WTC11 (cell line): ENCODE results near the gene WBP1L. TPM values are rescaled to one million over a fixed set of nuclear protein-coding genes. Genes with fewer than 3 reads are reported as not detected.
A peak's percentile ranks its signal among the peaks of the same experiment; 100 is the strongest.

Experiments
- ATAC-seq: fragments of 200-7000 bp; cut with Tn5 transposase; 2 replicates; pipeline ENCODE4 v1.10.0; 2021; ENCODE audit warnings: mild to moderate bottlenecking, moderate library complexity
- CTCF ChIA-PET: fragments of 300-600 bp; sonication (Branson Sonifier 250); formaldehyde crosslinking; loops from one replicate; lab custom pipeline; 2021; ENCODE audit warnings: antibody characterized with exemption; lab: Charles Lee
- POLR2A ChIA-PET: fragments of 350-600 bp; sonication (Branson Sonifier 250); formaldehyde crosslinking; loops from one replicate; lab custom pipeline; 2021; ENCODE audit warnings: antibody characterized with exemption; lab: Charles Lee
- DNase-seq: peaks from one replicate; pipeline ENCODE4 v3.0.0; 2021; ENCODE audit warnings: low spot score
- H3K27ac Mint-ChIP-seq: 2 replicates; pipeline ENCODE4 v1.8.0; 2021; ENCODE audit warnings: mixed read lengths
- H3K27me3 Mint-ChIP-seq: 2 replicates; pipeline ENCODE4 v1.8.0; 2021; ENCODE audit warnings: low read depth, mild to moderate bottlenecking, moderate library complexity, mixed read lengths
- H3K36me3 Mint-ChIP-seq: 2 replicates; pipeline ENCODE4 v1.8.0; 2021; ENCODE audit warnings: mixed read lengths
- H3K4me1 Mint-ChIP-seq: 2 replicates; pipeline ENCODE4 v1.8.0; 2022; ENCODE audit warnings: mixed read lengths
- H3K4me3 Mint-ChIP-seq: 2 replicates; pipeline ENCODE4 v1.8.0; 2021; ENCODE audit warnings: mild to moderate bottlenecking, moderate library complexity, mixed read lengths
- H3K9me3 Mint-ChIP-seq: 2 replicates; pipeline ENCODE4 v1.8.0; 2021; ENCODE audit warnings: mixed read lengths
- FOXK1 ChIP-seq: sonication (generic); formaldehyde crosslinking; IDR thresholded peaks from 2 replicates; pipeline ENCODE4 v1.8.0; 2022; ENCODE audit warnings: mild to moderate bottlenecking, moderate library complexity, missing genetic modification reagents
- GRHL2 ChIP-seq: fragments of 250-450 bp; sonication (Bioruptor Pico); IDR thresholded peaks from 2 replicates; pipeline ENCODE4 v1.8.0; 2022; ENCODE audit warnings: mild to moderate bottlenecking, moderate library complexity; ENCODE audit not compliant: insufficient replicate concordance, severe bottlenecking
- KAT7 ChIP-seq: sonication (generic); formaldehyde crosslinking; IDR thresholded peaks from 2 replicates; pipeline ENCODE4 v1.8.1; 2023; ENCODE audit warnings: missing genetic modification reagents, mild to moderate bottlenecking, borderline replicate concordance
- MAX ChIP-seq: sonication (generic); formaldehyde crosslinking; IDR thresholded peaks from 2 replicates; pipeline ENCODE4 v1.8.0; 2022; ENCODE audit warnings: mild to moderate bottlenecking, missing genetic modification reagents
- PRRX2 ChIP-seq: fragments of 250-450 bp; sonication (Bioruptor Pico); IDR thresholded peaks from 2 replicates; pipeline ENCODE4 v1.8.0; 2021; ENCODE audit warnings: mild to moderate bottlenecking
- SOX15 ChIP-seq: fragments of 250-450 bp; sonication (Bioruptor Pico); IDR thresholded peaks from 2 replicates; pipeline ENCODE4 v1.9.0; 2021; ENCODE audit warnings: mild to moderate bottlenecking
- TEAD1 ChIP-seq: sonication (generic); formaldehyde crosslinking; IDR thresholded peaks from 2 replicates; pipeline ENCODE4 v1.8.0; 2022; ENCODE audit warnings: mild to moderate bottlenecking, missing genetic modification reagents
- ZBTB21 ChIP-seq: sonication (generic); formaldehyde crosslinking; IDR thresholded peaks from 2 replicates; pipeline ENCODE4 v1.8.1; 2023; ENCODE audit warnings: mild to moderate bottlenecking, missing genetic modification reagents, borderline replicate concordance
- ZNF138 ChIP-seq: sonication (generic); formaldehyde crosslinking; conservative IDR thresholded peaks from 2 replicates; pipeline ENCODE4 v1.8.1; 2022; ENCODE audit warnings: mild to moderate bottlenecking, moderate library complexity, missing genetic modification reagents
- ZNF219 ChIP-seq: sonication (generic); formaldehyde crosslinking; IDR thresholded peaks from 2 replicates; pipeline ENCODE4 v1.8.0; 2023; ENCODE audit warnings: missing genetic modification reagents, mild to moderate bottlenecking, borderline replicate concordance
- ZNF232 ChIP-seq: sonication (generic); formaldehyde crosslinking; IDR thresholded peaks from 2 replicates; pipeline ENCODE4 v1.8.0; 2022; ENCODE audit warnings: mild to moderate bottlenecking, missing genetic modification reagents
- ZNF416 ChIP-seq: fragments of 250-450 bp; sonication (Bioruptor Pico); IDR thresholded peaks from 2 replicates; pipeline ENCODE4 v1.9.0; 2021; ENCODE audit warnings: mild to moderate bottlenecking, inconsistent platforms
- total RNA-seq: library from RNA; stranded (reverse); gene quantifications from 3 replicates; pipeline ENCODE4 v1.2.3, GENCODE V29; 2021
- TF ChIP-seq, protein P1 (sequence below): sonication (generic); formaldehyde crosslinking; IDR thresholded peaks from 2 replicates; pipeline ENCODE4 v1.8.1; 2023; ENCODE audit warnings: mild to moderate bottlenecking, missing genetic modification reagents, borderline replicate concordance
- TF ChIP-seq, protein P2 (sequence below): fragments of 250-450 bp; sonication (Bioruptor Pico); IDR thresholded peaks from 2 replicates; pipeline ENCODE4 v2.1.2; 2022; ENCODE audit warnings: mild to moderate bottlenecking, moderate library complexity
- TF ChIP-seq, protein P3 (sequence below): sonication (generic); formaldehyde crosslinking; IDR thresholded peaks from 2 replicates; pipeline ENCODE4 v1.8.0; 2022; ENCODE audit warnings: mild to moderate bottlenecking, missing genetic modification reagents
- TF ChIP-seq, protein P4 (sequence below): fragments of 250-450 bp; sonication (Bioruptor Pico); conservative IDR thresholded peaks from 2 replicates; pipeline ENCODE4 v1.9.0; 2021; ENCODE audit warnings: mild to moderate bottlenecking
- TF ChIP-seq, protein P5 (sequence below): fragments of 250-450 bp; sonication (Bioruptor Pico); IDR thresholded peaks from 2 replicates; pipeline ENCODE4 v1.9.0; 2021; ENCODE audit warnings: mild to moderate bottlenecking, borderline replicate concordance
- TF ChIP-seq, protein P6 (sequence below): sonication (generic); formaldehyde crosslinking; IDR thresholded peaks from 2 replicates; pipeline ENCODE4 v1.8.0; 2023; ENCODE audit warnings: missing genetic modification reagents

Gene WBP1L
- total RNA-seq, 1 experiment from 2014 or later: 26.8 TPM

- H3K27ac Mint-ChIP-seq: peak overlapping the region; percentile 47; the same call in 1 of the 2 replicates
- DNase-seq (no peak), ATAC-seq (no peak)
- H3K27me3 Mint-ChIP-seq: no peaks in the 10 kb centered on the region
- CTCF ChIA-PET: interaction anchor here (0.6 to 1.1 kb wide), 2 partner anchors 24 to 392 kb away, joined by 3 to 4 read pairs; no protein-coding TSS in a partner anchor
- no peak for TF ChIP-seq ZNF232
- no peak for TF ChIP-seq KAT7
- TF ChIP-seq TEAD1 (CRISPR knock-in tag): no peak
- TF ChIP-seq, protein P1, sequence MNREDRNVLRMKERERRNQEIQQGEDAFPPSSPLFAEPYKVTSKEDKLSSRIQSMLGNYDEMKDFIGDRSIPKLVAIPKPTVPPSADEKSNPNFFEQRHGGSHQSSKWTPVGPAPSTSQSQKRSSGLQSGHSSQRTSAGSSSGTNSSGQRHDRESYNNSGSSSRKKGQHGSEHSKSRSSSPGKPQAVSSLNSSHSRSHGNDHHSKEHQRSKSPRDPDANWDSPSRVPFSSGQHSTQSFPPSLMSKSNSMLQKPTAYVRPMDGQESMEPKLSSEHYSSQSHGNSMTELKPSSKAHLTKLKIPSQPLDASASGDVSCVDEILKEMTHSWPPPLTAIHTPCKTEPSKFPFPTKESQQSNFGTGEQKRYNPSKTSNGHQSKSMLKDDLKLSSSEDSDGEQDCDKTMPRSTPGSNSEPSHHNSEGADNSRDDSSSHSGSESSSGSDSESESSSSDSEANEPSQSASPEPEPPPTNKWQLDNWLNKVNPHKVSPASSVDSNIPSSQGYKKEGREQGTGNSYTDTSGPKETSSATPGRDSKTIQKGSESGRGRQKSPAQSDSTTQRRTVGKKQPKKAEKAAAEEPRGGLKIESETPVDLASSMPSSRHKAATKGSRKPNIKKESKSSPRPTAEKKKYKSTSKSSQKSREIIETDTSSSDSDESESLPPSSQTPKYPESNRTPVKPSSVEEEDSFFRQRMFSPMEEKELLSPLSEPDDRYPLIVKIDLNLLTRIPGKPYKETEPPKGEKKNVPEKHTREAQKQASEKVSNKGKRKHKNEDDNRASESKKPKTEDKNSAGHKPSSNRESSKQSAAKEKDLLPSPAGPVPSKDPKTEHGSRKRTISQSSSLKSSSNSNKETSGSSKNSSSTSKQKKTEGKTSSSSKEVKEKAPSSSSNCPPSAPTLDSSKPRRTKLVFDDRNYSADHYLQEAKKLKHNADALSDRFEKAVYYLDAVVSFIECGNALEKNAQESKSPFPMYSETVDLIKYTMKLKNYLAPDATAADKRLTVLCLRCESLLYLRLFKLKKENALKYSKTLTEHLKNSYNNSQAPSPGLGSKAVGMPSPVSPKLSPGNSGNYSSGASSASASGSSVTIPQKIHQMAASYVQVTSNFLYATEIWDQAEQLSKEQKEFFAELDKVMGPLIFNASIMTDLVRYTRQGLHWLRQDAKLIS (CRISPR knock-in tag): no peak
- no peak for TF ChIP-seq MAX
- TF ChIP-seq ZNF138 (CRISPR knock-in tag): no peak
- no peak for TF ChIP-seq ZNF416 (CRISPR knock-in tag)
- TF ChIP-seq ZBTB21 (CRISPR knock-in tag): no peak
- TF ChIP-seq ZNF219 (CRISPR knock-in tag): no peak
- TF ChIP-seq, protein P2, sequence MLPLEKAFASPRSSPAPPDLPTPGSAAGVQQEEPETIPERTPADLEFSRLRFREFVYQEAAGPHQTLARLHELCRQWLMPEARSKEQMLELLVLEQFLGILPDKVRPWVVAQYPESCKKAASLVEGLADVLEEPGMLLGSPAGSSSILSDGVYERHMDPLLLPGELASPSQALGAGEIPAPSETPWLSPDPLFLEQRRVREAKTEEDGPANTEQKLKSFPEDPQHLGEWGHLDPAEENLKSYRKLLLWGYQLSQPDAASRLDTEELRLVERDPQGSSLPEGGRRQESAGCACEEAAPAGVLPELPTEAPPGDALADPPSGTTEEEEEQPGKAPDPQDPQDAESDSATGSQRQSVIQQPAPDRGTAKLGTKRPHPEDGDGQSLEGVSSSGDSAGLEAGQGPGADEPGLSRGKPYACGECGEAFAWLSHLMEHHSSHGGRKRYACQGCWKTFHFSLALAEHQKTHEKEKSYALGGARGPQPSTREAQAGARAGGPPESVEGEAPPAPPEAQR (CRISPR knock-in tag): no peak
- TF ChIP-seq, protein P3, sequence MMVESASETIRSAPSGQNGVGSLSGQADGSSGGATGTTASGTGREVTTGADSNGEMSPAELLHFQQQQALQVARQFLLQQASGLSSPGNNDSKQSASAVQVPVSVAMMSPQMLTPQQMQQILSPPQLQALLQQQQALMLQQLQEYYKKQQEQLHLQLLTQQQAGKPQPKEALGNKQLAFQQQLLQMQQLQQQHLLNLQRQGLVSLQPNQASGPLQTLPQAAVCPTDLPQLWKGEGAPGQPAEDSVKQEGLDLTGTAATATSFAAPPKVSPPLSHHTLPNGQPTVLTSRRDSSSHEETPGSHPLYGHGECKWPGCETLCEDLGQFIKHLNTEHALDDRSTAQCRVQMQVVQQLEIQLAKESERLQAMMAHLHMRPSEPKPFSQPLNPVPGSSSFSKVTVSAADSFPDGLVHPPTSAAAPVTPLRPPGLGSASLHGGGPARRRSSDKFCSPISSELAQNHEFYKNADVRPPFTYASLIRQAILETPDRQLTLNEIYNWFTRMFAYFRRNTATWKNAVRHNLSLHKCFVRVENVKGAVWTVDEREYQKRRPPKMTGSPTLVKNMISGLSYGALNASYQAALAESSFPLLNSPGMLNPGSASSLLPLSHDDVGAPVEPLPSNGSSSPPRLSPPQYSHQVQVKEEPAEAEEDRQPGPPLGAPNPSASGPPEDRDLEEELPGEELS (CRISPR knock-in tag): no peak
- TF ChIP-seq, protein P4, sequence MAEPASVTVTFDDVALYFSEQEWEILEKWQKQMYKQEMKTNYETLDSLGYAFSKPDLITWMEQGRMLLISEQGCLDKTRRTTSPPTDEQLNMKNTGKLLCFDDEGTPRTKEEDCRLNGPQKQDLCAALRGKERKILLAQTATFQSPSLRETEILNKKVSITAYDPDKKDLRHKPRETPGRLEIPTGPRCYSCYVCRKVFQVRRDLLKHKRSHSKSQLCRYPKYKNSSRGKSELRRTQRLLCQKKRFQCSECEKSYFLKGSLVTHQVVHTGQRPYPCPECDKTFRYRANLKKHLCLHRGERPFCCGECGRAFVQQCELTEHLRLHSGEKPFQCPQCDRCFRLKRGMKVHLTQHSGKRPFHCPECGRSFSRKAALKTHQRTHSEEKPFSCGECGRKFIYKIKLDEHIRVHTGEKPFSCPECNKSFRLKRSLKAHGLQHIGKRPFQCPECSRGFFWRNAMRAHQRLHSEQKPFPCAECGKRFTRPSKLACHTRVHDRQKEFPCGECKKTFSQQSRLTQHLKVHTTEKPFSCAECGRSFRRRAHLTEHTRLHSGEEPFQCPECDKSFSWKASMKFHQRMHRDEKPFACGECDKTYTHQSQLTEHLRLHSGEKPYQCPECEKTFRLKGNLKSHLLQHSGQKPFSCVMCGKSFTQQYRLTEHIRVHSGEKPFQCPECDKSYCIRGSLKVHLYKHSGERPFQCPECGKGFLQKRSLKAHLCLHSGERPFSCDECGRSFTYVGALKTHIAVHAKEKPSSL (CRISPR knock-in tag): no peak
- no peak for TF ChIP-seq FOXK1 (CRISPR knock-in tag)
- TF ChIP-seq SOX15 (CRISPR knock-in tag): no peak
- TF ChIP-seq, protein P5, sequence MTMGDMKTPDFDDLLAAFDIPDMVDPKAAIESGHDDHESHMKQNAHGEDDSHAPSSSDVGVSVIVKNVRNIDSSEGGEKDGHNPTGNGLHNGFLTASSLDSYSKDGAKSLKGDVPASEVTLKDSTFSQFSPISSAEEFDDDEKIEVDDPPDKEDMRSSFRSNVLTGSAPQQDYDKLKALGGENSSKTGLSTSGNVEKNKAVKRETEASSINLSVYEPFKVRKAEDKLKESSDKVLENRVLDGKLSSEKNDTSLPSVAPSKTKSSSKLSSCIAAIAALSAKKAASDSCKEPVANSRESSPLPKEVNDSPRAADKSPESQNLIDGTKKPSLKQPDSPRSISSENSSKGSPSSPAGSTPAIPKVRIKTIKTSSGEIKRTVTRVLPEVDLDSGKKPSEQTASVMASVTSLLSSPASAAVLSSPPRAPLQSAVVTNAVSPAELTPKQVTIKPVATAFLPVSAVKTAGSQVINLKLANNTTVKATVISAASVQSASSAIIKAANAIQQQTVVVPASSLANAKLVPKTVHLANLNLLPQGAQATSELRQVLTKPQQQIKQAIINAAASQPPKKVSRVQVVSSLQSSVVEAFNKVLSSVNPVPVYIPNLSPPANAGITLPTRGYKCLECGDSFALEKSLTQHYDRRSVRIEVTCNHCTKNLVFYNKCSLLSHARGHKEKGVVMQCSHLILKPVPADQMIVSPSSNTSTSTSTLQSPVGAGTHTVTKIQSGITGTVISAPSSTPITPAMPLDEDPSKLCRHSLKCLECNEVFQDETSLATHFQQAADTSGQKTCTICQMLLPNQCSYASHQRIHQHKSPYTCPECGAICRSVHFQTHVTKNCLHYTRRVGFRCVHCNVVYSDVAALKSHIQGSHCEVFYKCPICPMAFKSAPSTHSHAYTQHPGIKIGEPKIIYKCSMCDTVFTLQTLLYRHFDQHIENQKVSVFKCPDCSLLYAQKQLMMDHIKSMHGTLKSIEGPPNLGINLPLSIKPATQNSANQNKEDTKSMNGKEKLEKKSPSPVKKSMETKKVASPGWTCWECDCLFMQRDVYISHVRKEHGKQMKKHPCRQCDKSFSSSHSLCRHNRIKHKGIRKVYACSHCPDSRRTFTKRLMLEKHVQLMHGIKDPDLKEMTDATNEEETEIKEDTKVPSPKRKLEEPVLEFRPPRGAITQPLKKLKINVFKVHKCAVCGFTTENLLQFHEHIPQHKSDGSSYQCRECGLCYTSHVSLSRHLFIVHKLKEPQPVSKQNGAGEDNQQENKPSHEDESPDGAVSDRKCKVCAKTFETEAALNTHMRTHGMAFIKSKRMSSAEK (CRISPR knock-in tag): no peak
- TF ChIP-seq GRHL2: no peak
- TF ChIP-seq, protein P6, sequence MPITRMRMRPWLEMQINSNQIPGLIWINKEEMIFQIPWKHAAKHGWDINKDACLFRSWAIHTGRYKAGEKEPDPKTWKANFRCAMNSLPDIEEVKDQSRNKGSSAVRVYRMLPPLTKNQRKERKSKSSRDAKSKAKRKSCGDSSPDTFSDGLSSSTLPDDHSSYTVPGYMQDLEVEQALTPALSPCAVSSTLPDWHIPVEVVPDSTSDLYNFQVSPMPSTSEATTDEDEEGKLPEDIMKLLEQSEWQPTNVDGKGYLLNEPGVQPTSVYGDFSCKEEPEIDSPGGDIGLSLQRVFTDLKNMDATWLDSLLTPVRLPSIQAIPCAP (CRISPR knock-in tag): no peak
- no peak for TF ChIP-seq PRRX2 (CRISPR knock-in tag)
- peaks cover 79% of the 10 kb centered on the region for H3K4me1 Mint-ChIP-seq
- no peak overlapping the region for H3K4me3 Mint-ChIP-seq
- no peaks in the 10 kb centered on the region for H3K9me3 Mint-ChIP-seq
- no peaks in the 10 kb centered on the region for H3K36me3 Mint-ChIP-seq
- POLR2A ChIA-PET: no interaction called here
Measured at GRCh38 chr10:102778781-102779180, 35.0 kb downstream of the WBP1L start.
